Trophoblast cell (in vitro differentiated cells and primary cell): ENCODE results near the gene KANK2.

ENCODE experiments used
- DNase-seq, 2 donors: peaks; one replicate each; pipeline ENCODE4 v3.0.0-alpha.2; 2016
- H2AFZ ChIP-seq: 2 replicates; pipeline ENCODE4 v1.6.1; 2013; ENCODE audit warnings: low read length, moderate library complexity, mild to moderate bottlenecking; ENCODE audit not compliant: insufficient read depth, poor library complexity
- H2AK5ac ChIP-seq: 2 replicates; pipeline ENCODE4 v1.6.1; 2013; ENCODE audit warnings: mild to moderate bottlenecking, low read length
- H2BK120ac ChIP-seq: 2 replicates; pipeline ENCODE4 v1.6.1; 2013; ENCODE audit warnings: low read length, mild to moderate bottlenecking, moderate library complexity; ENCODE audit not compliant: insufficient read depth, poor library complexity
- H2BK12ac ChIP-seq: 2 replicates; pipeline ENCODE4 v1.6.1; 2013; ENCODE audit warnings: mild to moderate bottlenecking, low read length, moderate library complexity
- H2BK5ac ChIP-seq: 2 replicates; pipeline ENCODE4 v1.6.1; 2013; ENCODE audit warnings: low read length, low read depth, moderate library complexity, mild to moderate bottlenecking; ENCODE audit not compliant: poor library complexity
- H3K14ac ChIP-seq: 2 replicates; pipeline ENCODE4 v1.6.1; 2013; ENCODE audit warnings: mild to moderate bottlenecking, low read length
- H3K18ac ChIP-seq: 2 replicates; pipeline ENCODE4 v1.6.1; 2013; ENCODE audit warnings: mild to moderate bottlenecking, low read length
- H3K23ac ChIP-seq: 2 replicates; pipeline ENCODE4 v1.6.1; 2013; ENCODE audit warnings: low read length
- H3K27ac ChIP-seq: 2 replicates; pipeline ENCODE4 v1.5.1; 2013; ENCODE audit warnings: low read depth, mild to moderate bottlenecking, inconsistent platforms, low read length, moderate library complexity
- H3K27me3 ChIP-seq: 2 replicates; pipeline ENCODE4 v1.6.1; 2013; ENCODE audit warnings: inconsistent platforms, mild to moderate bottlenecking, low read length, moderate library complexity; ENCODE audit not compliant: insufficient read depth
- H3K36me3 ChIP-seq, 2 experiments: 1 replicate in 1 of 2; 2 replicates in 1 of 2; pipeline ENCODE4 v1.6.1; 2013; ENCODE audit warnings: low read length in 2 of 2, mild to moderate bottlenecking in 2 of 2, moderate library complexity in 1 of 2; ENCODE audit not compliant: insufficient read depth in 2 of 2, control insufficient read depth in 1 of 2
- H3K4ac ChIP-seq: 2 replicates; pipeline ENCODE4 v1.6.1; 2013; ENCODE audit warnings: low read depth, mild to moderate bottlenecking, low read length, moderate library complexity
- H3K4me1 ChIP-seq, 2 experiments: 1 replicate in 1 of 2; 2 replicates in 1 of 2; pipeline ENCODE4 v1.6.1; 2013; ENCODE audit warnings: low read length in 2 of 2, mild to moderate bottlenecking in 2 of 2, moderate library complexity in 1 of 2; ENCODE audit not compliant: insufficient read depth in 2 of 2, control insufficient read depth in 1 of 2
- H3K4me2 ChIP-seq: 2 replicates; pipeline ENCODE4 v1.6.1; 2013; ENCODE audit warnings: inconsistent platforms, mild to moderate bottlenecking, low read length, moderate library complexity
- H3K4me3 ChIP-seq: 2 replicates; pipeline ENCODE4 v1.5.1; 2013; ENCODE audit warnings: mild to moderate bottlenecking, low read depth, low read length, inconsistent platforms
- H3K79me1 ChIP-seq: one replicate; pipeline ENCODE4 v1.6.1; 2013; ENCODE audit warnings: low read length
- H3K79me2 ChIP-seq: 2 replicates; pipeline ENCODE4 v1.6.1; 2013; ENCODE audit warnings: low read length, mild to moderate bottlenecking; ENCODE audit not compliant: control insufficient read depth, insufficient read depth, poor library complexity
- H3K9ac ChIP-seq: 2 replicates; pipeline ENCODE4 v1.6.1; 2013; ENCODE audit warnings: mild to moderate bottlenecking, low read length
- H3K9me3 ChIP-seq: 2 replicates; pipeline ENCODE4 v1.6.1; 2013; ENCODE audit warnings: low read depth, mild to moderate bottlenecking, control low read depth, inconsistent platforms, low read length; ENCODE audit not compliant: insufficient read depth
- H4K12ac ChIP-seq: 2 replicates; pipeline ENCODE4 v1.6.1; 2013; ENCODE audit warnings: low read depth, mild to moderate bottlenecking, low read length, moderate library complexity
- H4K8ac ChIP-seq: 2 replicates; pipeline ENCODE4 v1.6.1; 2013; ENCODE audit warnings: low read depth, mild to moderate bottlenecking, low read length, moderate library complexity
- H4K91ac ChIP-seq: one replicate; pipeline ENCODE4 v1.6.1; 2013; ENCODE audit warnings: low read depth, mild to moderate bottlenecking, low read length, moderate library complexity
- WGBS: extraction: QIAGEN DNeasy Blood & Tissue Kit; methylation state at CpG from one replicate; pipeline ENCODE4 v1.1.7; 2013; ENCODE audit warnings: missing lambda C conversion rate; ENCODE audit not compliant: insufficient read length, insufficient coverage; ENCODE audit errors: extremely low coverage; 5-methylcytosine and 5-hydroxymethylcytosine counted together

KANK2 gene

DNA sequence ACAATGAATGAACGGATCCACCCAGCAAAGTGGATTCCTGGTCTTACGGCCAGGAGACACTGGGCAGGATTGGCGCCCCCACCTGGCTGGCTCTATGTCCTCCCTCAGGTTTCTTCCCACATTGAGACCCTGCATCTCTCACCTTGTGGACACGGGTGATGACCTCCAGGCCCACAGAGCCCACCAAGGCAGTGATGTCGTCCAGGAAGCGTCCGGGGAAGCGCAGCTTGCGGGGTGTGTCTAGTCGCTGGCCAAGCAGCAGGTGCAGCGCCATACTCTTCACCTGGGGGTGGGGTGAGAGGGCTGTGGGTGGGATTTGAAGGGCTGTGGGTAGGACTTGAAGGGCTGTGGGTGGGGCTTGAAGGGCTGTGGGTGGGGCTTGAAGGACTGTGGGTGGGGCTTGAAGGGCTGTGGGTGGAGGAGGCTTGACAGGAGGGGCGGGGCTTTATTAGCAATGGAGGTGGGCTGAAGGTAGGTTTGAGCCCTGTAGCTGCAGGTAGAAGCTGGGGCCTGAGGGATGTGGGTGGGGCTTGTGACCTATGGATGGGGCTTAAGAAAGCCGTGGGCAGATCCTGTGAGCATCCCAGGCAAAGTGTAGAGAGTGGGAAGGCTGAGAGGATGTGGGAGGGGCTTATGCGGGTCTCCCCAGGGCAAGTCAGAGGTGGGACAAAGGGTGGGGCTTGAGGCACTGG lies 30.0 kb upstream of the KANK2 start:
- no peak overlapping the region for H3K27ac ChIP-seq
- H3K9me3 ChIP-seq = no peaks in the 10 kb centered on the region
- no peak overlapping the region for H2AK5ac ChIP-seq
- no peaks in the 10 kb centered on the region for H3K79me1 ChIP-seq
- no peak overlapping the region for H2BK12ac ChIP-seq
- no peak overlapping the region for H2BK5ac ChIP-seq
- peak; percentile 1 to 26 for DNase-seq
- no CpG with 5 or more reads among the region's 14 CpGs for WGBS
- no peak overlapping the region for H2AFZ ChIP-seq
- no peak overlapping the region for H3K18ac ChIP-seq
- H3K4me3 ChIP-seq = no peak overlapping the region
- H3K23ac ChIP-seq = no peak overlapping the region
- H3K4ac ChIP-seq = no peak overlapping the region
- peaks cover 3 to 10% of the 10 kb centered on the region in 2 experiments for H3K36me3 ChIP-seq
- no peak overlapping the region for H3K4me2 ChIP-seq
- no peak overlapping the region for H4K8ac ChIP-seq
- H3K27me3 ChIP-seq = no peaks in the 10 kb centered on the region
- no peak overlapping the region for H4K12ac ChIP-seq
- H3K79me2 ChIP-seq = no peaks in the 10 kb centered on the region
- no peak overlapping the region for H3K9ac ChIP-seq
- no peak overlapping the region for H2BK120ac ChIP-seq
- no peak overlapping the region for H3K14ac ChIP-seq
- no peak overlapping the region for H4K91ac ChIP-seq
- H3K4me1 ChIP-seq = no peaks in the 10 kb centered on the region

DNA sequence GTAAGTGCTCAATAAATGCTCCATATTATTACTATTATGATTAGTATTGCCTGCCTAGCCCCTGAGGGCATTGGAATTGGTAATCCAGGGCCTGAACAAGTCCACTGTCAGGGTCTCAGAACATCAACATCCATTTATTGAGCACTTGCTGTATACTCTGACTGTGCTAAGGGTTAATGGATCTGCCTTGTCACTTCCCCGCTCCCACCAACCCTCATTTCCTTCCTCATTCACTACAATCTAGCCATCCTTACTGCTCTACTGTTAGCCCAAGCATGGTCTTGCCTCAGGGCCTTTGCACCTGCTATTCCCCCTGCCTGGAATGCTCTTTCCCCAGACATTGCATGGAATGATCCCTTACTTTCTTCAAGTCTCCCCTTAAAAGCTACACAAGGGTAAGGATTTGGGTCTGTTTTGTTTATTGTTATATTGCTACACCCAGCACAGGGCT lies 29.4 kb upstream of the KANK2 start:
- H2AK5ac ChIP-seq = no peak overlapping the region
- no peak overlapping the region for H3K14ac ChIP-seq
- H3K4ac ChIP-seq = no peak overlapping the region
- no CpG with 5 or more reads among the region's 1 CpG for WGBS
- H2BK12ac ChIP-seq = no peak overlapping the region
- H3K27ac ChIP-seq = no peak overlapping the region
- H3K79me1 ChIP-seq = no peaks in the 10 kb centered on the region
- H3K9ac ChIP-seq = no peak overlapping the region
- no peak overlapping the region for H4K8ac ChIP-seq
- H3K27me3 ChIP-seq = no peaks in the 10 kb centered on the region
- H2BK5ac ChIP-seq = no peak overlapping the region
- no peaks in the 10 kb centered on the region for H3K4me1 ChIP-seq
- H3K4me3 ChIP-seq = no peak overlapping the region
- H3K4me2 ChIP-seq = no peak overlapping the region
- no peak overlapping the region for H2AFZ ChIP-seq
- no peak overlapping the region for H3K23ac ChIP-seq
- peaks cover 2% of the 10 kb centered on the region for H3K9me3 ChIP-seq
- no peaks in the 10 kb centered on the region for H3K79me2 ChIP-seq
- DNase-seq = no peak
- no peak overlapping the region for H3K18ac ChIP-seq
- no peak overlapping the region for H4K91ac ChIP-seq
- H2BK120ac ChIP-seq = no peak overlapping the region
- H4K12ac ChIP-seq = no peak overlapping the region
- H3K36me3 ChIP-seq = peaks cover 7 to 9% of the 10 kb centered on the region in 2 experiments

DNA sequence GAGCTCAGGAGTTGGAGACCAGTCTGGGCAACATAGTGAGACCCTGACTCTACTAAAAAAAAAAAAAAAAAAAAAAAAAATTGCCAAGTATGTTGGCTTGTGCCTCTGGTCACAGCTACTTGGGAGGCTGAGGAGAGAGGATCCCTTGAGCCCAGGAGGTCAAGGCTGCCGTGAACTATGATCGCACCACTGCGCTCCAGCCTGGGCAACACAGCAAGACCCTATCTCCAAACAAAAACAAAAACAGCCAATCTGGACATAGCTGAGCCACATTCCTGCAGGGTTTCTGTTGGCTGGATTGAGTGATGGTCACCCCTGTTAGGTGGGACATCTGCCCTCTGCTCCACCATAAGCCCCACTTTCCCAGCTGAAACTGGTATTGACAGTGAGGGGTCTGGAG lies 28.5 kb upstream of the KANK2 start:
- no peak for DNase-seq
- H3K4me1 ChIP-seq = no peaks in the 10 kb centered on the region
- no peak overlapping the region for H3K4ac ChIP-seq
- H4K91ac ChIP-seq = no peak overlapping the region
- H3K27me3 ChIP-seq = no peaks in the 10 kb centered on the region
- no peak overlapping the region for H3K18ac ChIP-seq
- no peak overlapping the region for H3K23ac ChIP-seq
- H4K12ac ChIP-seq = no peak overlapping the region
- H3K27ac ChIP-seq = no peak overlapping the region
- no peak overlapping the region for H3K4me2 ChIP-seq
- H3K79me2 ChIP-seq = no peaks in the 10 kb centered on the region
- H3K4me3 ChIP-seq = no peak overlapping the region
- no peak overlapping the region for H2BK12ac ChIP-seq
- H3K9me3 ChIP-seq = peaks cover 4% of the 10 kb centered on the region
- no peak overlapping the region for H2AK5ac ChIP-seq
- H3K14ac ChIP-seq = no peak overlapping the region
- no peak overlapping the region for H2BK120ac ChIP-seq
- H3K9ac ChIP-seq = no peak overlapping the region
- no peak overlapping the region for H4K8ac ChIP-seq
- H3K36me3 ChIP-seq = peaks cover 10 to 11% of the 10 kb centered on the region in 2 experiments
- no CpG with 5 or more reads among the region's 3 CpGs for WGBS
- H2AFZ ChIP-seq = no peak overlapping the region
- no peaks in the 10 kb centered on the region for H3K79me1 ChIP-seq
- no peak overlapping the region for H2BK5ac ChIP-seq

DNA sequence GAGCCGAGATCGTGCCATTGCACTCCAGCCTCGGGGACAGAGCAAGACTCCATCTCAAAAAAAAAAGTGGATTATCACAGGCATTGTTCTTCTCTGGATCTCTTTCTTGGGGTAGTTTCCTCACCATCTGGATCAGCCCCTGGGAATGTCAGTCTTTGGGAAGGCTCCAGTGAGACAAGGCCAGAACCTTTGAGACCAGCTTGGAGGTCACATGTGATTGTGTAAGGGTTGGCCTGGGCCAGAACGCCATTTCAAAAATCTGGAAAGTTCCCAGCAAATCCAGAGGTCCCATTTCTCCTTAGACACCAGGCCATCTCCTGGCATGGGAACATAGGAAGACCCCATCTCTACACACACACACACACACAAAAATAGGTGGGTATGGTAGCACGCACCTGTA lies 27.8 kb upstream of the KANK2 start:
- Histone ChIP-seq H3K27ac (no peak overlapping the region), H3K14ac (no peak overlapping the region), H2BK5ac (no peak overlapping the region), H4K8ac (no peak overlapping the region), H3K23ac (no peak overlapping the region), H3K27me3 (no peaks in the 10 kb centered on the region), H2BK120ac (no peak overlapping the region), H3K4me1 (no peaks in the 10 kb centered on the region), H4K91ac (no peak overlapping the region), H3K4me3 (no peak overlapping the region), H4K12ac (no peak overlapping the region), H3K36me3 (peaks cover 10 to 11% of the 10 kb centered on the region in 2 experiments), H2AK5ac (no peak overlapping the region), H3K79me2 (no peaks in the 10 kb centered on the region), H3K9ac (no peak overlapping the region), H2AFZ (no peak overlapping the region), H3K18ac (no peak overlapping the region), H2BK12ac (no peak overlapping the region), H3K4ac (no peak overlapping the region), H3K9me3 (peaks cover 4% of the 10 kb centered on the region), H3K79me1 (no peaks in the 10 kb centered on the region), H3K4me2 (no peak overlapping the region)
- DNase-seq = no peak
- WGBS = no CpG with 5 or more reads among the region's 5 CpGs
